NCI-H510A (cell line): ENCODE results near the gene HDAC1.

Experiments used
- DNase-seq: peaks from one replicate; lab custom pipeline; 2025; lab: John Stamatoyannopoulos, UW

HDAC1 gene

DNA sequence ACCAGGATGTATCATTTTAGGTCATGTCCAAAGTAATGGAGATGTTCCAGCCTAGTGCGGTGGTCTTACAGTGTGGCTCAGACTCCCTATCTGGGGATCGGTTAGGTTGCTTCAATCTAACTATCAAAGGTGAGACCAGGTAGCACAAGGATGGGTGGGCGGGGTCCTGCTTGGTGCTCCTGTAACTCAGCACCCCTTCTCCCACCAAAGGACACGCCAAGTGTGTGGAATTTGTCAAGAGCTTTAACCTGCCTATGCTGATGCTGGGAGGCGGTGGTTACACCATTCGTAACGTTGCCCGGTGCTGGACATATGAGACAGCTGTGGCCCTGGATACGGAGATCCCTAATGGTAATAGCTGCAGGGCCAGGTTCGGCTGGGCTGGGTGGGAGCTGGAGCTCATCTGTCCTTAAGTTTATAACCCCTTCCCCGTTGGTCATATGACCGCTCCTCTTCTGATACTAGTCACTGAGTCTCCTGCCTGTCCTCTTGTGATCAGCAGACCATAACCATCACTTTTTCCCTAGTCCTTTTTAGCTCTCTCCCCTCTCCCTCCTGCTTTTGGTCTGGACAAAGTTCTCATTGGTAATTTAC, 38.8 kb downstream of the HDAC1 start:
- DNase-seq = no peak

DNA sequence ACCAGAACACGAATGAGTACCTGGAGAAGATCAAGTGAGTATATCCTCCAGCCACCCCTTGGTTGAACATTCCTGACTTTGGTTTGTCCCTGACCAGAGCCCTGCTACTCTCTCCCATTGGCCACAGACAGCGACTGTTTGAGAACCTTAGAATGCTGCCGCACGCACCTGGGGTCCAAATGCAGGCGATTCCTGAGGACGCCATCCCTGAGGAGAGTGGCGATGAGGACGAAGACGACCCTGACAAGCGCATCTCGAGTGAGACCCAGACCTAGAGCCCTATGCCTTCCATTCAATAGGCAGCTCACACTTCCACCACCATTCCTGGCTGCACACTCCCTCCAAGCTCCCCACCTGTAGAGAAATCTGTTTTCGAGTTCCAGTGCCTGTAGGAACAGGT, 39.7 kb downstream of the HDAC1 start:
- no peak for DNase-seq

DNA sequence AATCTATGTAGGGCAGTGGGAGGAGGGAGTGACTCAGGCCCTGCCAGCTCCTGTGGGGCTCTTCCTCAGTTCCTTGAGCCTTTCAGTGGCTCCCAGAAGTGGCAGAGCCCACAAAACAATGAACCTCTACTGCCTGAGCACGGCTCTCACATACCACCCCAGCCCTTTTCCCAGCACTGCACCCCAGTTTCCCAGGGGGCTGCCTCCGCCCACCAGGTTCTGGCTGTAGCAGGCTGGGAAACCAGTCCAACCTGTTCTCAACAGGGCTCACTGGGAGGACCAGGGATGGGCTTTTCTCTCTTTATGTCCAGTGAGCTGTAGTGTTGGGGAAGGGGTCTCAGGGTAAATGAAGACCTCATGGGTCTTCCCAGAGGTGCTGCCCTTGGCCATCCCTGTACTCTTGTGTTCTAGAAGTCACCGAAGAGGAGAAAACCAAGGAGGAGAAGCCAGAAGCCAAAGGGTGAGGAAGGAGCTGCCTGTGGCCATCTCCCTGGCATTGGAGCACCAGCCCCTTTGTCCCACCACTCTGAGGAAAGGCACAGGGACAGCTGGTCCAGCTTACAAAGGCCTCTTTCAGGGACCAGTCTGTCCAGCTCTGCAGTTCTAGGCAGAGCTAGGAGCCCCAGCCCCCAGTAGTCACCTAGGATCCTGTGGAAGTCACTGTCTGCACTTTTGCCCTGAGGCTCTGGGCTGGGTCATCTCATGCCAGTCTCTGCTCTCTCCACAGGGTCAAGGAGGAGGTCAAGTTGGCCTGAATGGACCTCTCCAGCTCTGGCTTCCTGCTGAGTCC, 40.6 kb downstream of the HDAC1 start:
- DNase-seq = no peak

DNA sequence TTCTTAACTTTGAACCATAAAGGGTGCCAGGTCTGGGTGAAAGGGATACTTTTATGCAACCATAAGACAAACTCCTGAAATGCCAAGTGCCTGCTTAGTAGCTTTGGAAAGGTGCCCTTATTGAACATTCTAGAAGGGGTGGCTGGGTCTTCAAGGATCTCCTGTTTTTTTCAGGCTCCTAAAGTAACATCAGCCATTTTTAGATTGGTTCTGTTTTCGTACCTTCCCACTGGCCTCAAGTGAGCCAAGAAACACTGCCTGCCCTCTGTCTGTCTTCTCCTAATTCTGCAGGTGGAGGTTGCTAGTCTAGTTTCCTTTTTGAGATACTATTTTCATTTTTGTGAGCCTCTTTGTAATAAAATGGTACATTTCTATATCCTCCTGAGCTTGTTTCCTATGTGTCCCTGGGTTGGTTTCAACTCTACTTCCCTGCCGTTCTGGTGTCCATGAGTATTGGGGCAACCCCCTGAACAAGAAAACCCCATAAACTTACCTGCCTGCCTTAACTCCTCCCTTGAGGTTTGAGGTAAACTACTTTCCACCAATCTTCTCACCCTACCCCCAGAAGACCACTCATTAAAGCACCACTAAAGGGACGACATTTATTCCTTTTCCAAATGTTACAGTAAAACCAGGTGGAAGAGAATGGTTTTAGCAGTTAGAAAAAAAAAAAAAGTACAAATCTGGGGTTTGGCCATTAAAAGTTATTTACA, 41.5 kb downstream of the HDAC1 start:
- no peak for DNase-seq

DNA sequence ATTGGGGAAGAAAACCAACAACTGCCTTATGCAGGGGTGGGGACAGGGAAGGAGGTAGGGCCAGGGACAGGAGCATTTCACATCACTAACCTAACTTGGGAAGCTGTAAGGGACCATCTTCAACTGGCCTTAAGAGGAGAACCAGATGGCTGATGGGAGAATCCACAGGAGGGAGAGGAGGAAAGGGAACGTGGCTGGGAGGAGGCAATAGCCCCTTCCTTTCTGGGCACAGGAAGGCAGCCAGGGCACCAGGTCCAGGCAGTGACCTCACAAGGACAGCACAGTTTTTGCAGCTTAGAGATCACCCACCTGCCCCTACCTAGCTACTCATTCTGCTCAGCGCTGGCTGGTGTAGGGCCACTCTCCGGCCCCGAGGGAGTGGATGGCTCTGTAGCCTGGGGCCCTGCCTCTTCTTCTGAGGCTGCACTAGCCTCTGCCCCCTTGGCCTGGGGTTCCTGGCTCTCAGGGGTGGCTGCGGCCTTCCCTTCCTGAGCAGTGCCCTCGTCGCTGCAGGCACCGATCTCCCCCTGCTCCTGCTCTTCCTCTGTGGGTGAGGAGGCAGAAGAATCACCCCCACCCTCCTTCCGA, 42.5 kb downstream of the HDAC1 start:
- DNase-seq = no peak

DNA sequence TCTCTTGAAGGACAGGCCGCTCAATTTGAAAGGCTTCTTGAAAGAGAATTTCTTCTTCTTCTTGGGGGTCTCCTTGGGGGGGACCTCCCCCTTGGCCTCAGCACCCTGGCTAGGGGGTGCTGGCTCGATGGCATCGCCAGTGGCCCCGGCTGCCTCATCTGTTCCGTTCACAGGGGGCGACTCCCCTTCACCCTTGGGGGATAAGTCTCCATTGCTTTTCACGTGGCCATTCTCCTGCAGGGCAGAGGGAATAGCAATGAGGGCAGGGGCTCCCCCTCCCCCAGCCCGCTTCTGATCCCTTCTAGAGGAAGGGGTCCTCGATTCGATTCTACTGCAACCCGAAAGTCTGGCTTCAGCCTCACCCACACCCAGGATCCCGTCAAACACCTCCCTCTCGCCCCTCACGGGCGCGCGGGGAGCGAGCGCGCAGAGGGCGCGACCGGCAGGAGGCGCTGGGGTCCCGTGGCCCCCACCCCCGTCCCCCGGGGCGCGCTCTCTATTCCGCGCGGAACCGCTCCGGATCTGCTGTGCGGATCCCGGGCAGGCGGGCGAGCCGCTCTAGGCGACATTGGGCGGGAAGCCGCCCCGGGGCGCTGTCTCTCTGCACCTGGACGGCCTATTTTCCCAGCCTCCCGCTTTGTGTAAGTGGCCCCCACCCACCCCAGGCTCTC, 43.1 kb downstream of the HDAC1 start:
- no peak for DNase-seq

DNA sequence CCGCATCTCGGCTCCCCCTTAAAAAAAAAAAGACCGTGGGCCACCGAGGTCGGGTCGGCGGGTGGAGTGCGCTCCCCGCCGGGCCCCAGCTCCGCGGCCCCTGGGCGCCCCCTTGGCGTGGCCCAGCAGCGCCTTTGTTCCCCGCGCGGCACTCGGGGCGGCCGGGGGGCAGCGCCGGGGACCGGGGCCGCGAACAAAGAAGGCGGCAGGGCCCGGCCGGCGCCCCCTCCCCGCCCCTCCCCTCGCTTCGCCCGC, 43.6 kb downstream of the HDAC1 start:
- DNase-seq = no peak

DNA sequence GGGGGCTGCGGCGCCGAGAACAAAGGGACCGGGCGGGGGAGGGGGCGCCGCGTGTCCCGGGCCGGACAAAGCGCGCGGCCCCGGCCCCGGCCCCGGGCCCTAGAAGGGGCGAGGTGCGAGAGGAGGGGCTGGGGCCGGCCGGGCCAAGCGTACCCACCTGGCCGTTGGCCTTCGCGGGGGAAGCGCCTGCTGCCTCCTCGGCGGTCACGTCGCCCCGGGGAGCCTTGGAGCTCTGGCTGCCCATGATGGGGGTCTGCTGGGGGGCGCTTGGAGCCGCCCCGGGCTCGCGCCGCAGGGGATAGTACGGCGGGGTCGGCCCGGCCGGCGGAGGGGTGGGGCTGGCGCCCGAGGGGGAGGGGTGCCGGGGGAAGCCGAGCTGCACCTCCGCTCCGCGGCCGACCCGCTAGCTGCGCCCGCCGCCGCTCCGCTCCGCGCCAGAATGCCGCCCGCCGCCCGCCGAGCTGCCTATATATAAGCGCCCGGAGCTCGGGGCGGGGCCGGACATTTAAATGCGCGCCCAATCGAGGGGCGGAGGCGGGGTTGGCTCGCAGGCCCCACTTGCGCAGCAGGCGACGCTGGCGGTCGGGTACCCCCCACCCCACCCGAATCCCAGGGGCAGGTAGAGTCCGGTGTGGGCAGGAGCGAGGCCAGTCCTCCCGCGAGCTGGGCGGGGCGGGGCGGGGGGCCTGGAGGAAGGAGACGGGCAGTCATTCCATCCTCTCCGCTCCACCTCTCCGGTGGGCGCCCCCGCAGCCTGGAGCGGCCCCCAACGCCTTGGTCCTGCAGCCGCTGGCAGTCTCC, 44.1 kb downstream of the HDAC1 start, which contains the start of gene MARCKSL1:
MARCKSL1 (minus strand) TSS at position 444 of the 801 bp plus-strand sequence; CDS start at position 244, 200 bp downstream.
- peak; percentile 47 for DNase-seq

DNA sequence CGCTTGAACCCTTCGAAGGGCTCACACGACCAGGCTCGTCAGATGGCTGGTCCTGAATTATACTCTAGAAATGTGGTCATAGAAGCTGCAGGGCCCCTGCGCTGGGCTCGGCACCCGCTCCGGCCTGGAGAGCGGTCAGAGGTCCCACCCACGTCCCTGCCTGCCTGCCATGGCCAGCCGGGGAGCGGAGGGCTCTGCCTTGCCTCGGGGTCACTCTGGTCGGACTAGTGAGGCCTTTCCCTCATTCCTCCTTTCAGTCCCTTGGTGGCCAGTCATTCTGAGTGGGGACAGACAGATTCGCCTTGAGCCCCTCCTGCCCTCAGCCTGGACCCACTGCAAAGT, 44.7 kb downstream of the HDAC1 start:
- DNase-seq = no peak

DNA sequence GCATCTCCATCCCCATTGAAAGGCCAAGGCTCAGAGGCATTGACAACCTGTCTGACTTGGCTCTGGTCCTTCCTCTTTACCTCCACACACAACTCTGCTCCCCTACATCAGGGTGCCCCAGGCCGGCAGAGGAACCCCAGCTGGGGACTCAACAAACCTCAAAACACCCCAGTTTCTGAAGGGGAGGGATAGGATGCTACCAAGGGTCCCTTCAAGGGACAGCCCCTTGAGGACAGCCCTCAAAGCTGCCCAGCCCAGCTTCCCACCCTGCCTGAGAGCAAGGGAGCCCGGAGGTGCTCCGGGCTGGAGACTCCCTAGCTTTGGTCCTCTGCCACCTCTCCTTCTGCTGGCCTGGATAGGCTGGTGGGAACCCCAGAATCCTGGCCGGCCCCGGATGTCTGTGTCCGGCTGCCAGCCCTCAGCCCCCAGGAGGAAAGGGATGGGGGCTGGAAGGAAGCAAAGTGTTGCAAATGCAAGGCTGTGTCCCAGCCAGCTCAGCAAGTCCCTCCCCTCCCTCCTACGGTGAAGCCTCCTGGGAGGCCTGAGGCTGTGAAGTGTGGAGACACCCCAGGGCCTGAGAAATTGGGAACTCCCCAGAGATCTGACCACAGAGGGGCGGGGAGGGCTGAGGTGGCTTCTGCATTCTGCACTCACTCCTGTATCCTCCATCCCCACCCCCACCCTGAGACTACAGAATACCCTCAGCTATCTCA, 45.2 kb downstream of the HDAC1 start:
- DNase-seq = no peak

DNA sequence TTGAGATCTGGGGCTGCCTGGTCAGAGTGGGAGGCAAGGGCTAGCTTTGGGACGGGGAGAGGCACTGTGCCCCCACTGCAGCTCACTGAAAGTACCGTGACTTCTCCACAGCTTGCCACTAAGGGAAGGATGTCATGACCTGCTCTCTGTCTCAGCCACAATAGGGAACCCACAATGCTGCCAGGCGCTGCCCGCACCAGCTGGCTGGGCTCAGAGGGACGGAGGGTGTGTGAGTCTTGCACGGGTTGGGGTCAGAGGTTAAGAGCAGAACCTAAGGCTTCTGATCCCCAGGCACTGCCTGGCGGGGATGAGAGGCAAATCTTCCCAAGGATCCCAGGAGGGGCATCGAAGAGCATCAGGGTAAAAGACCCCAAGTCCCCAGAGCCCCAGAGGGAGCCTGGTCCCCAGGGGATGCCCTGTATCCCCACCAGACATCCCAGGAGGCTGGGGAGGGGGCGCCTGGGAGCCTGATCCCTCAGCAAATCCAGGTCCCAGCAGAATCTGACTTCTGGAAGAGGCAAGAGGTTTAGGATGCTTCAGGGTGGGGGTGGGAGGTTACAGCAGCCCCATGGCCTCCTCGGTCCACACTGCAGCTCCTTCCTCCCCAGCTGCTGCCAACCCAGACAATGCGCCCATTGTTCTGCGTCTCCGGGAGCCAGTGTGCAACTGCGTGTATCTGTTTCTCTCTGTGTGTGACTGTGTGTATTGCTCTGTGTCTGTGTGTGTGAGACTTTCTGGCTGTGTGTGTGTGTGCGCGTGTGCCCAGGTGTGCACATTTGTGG, 46.2 kb downstream of the HDAC1 start:
- DNase-seq = no peak

DNA sequence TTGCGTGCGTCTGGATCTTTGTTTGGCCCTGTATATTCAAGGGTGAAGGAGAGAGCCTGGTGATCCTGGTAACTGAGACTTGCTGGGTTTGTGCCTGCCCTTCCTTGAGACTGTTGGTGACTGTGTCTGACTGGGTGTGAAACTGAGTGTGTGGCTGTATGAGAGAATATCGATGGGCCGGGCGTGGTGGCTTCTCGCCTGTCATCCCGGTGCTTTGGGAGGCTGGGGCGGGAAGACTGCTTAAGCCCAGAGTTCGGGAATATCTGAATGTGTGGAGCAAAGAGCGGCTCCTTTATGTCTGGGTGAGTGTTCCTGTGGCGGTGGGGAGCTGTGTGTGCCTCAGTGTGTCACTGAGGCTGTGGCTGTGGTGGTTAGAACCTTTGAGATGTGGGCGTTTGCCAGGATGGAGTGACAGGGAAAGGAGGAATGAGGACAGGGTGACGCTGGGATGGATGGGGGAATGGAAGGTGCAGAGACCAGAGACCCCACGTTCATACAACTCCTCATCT, 46.8 kb downstream of the HDAC1 start:
- DNase-seq = no peak

DNA sequence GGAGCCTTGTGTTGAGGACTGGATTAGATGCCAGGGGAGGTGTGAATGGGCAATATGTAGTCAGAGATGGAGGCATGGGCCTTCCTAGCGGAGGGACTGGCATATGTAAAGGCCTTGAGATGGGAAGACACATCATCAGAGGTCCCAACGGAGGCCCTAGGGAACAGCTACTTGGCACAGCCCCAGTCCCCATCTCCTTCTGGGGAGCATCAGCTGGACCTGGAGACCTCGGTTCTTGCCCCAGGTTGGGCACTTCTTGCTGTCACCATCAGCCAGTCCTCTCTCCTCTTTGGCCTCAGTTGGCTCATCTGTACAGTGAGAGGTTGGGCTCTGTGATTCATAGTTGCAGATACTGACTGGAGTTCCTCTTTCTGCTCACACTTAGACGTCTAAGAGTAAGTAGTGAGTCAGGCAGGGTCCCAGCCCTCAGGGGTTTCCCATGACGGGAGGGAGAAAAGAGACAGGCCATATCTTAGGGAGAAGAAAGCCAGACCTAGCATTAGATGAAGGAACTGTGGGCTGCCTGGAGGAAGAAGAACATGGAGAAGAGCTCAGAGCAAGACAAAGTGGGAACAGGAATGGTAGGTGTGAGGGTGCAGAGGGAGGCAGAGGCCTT, 47.6 kb downstream of the HDAC1 start:
- no peak for DNase-seq

DNA sequence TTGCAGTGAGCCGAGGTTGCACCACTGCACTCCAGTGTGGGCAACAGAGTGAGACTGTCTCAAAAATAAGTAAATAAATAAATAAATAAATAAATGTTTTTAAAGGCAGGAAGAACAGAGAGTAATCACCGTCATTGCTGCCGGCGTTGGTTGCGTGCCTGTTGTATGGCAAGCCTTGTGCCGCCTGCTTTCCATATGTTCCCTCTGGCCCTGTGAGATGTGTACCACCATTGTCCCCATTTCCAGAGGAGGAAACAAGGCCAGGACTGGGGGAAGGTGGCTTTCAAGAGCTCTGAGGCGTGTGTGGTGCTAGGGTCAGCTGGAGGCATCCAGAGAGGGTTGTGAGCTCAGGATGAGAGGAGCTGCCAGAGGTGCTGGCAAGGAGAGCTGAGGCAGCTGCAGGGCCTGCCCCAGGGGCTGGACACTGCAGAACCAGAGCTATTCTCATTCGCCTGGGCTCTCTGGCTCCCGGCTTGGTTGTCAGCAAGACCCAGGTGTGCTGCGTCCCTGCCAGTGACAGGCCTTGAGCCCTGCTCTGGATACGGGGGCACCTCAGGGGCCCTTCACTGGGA, 49.4 kb downstream of the HDAC1 start:
- no peak for DNase-seq

DNA sequence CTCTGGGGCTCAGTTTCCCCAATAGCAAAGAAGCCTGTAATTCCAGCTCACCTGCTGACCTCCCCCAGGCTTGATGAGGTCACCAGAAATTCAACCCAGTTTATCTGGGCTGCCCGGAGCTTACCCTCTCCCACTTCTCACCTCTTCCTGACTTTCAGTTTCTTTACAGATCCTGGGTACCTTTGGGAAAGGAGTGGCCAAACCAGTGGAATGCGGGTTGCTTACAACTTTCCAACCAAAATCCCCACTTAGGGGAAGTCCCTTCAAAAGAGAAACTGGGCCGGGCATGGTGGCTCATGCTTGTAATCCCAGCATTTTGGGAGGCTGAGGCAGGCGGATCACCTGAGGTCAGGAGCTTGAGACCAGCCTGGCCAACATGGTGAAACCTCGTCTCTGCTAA, 50.1 kb downstream of the HDAC1 start:
- DNase-seq = no peak

DNA sequence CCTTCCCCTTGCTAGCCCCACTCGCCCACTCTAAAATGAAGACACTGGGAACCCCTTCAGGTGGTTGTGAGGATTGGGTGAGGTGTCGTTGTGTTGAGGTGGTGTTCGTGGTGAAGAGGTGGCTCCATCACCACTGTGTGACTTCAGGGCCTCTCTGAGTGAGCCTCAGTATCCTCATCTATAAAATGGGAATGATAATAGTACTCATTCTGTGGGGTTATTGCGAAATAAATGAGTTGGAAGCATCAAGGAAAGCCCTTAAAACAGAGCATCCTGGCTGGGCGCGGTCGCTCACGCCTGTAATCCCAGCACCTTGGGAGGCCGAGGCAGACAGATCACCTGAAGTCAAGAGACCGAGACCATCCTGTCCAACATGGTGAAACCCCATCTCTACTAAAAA, 50.8 kb downstream of the HDAC1 start:
- DNase-seq = no peak

DNA sequence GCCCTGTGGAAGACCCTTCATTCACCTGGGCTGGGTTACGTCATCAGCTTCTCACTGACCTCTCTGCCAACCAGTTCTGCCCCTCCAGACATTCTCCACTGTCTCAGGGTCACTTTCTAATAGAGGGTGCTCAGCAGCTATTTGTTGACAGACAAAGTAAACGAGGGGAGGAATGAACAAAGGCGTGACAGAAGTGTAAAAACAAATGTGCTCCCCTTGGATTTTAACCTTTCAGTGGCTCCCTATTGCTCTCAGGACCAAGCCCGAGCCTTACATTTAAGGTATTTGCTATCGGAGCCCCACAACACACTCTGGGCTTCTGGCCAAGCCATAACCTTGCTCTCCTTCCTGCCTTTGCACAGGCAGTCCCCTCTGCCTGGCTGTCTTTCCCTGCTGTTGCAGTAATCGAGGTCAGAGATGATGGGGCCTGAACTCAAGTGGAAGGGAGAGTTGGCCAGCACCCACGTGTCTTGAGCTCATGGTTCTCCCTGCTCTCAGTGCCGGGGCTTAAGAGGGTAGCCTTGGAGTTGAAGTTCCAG, 53.5 kb downstream of the HDAC1 start:
- DNase-seq = no peak

DNA sequence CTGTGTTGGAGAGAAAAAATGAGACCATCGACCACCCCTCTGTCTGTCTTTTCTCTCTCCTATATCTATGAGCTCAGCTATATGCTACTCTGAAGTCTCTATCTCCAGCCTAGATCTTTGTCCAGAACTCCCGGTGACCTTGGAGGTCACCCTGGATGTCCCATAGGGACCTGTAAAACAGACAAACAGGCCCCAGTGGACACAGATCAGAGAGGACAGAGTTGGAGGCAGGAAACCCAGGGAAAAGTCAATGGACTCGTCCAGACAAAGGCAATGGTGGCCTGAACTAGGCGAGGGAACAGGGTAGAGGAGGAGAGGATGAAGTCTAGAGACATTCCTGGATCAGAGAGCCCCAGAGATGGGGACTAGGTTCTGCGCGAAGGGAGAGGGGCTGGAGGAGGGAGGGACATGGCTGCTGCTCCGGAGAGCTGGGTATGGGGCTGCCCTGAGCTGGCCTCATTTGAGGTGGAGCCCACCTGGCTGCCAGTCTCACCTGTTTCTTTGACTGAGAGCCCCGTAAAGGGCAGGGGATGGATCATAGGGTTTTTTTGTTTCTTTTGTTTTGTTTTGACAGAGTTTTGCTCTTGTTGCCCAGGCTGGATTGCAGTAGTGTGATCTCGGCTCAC, 54.8 kb downstream of the HDAC1 start:
- DNase-seq = no peak
